Suprapubic skin (tissue), 4 donors: ENCODE measurements around the gene MFSD1. TPM values are rescaled to one million over a fixed set of nuclear protein-coding genes. Genes with fewer than 3 reads are reported as not detected.

Experiments
- DNase-seq, 2 donors: peaks; one replicate each; pipeline ENCODE4 v3.0.0-alpha.2; 2019; ENCODE audit warnings: low spot score in 2 of 2
- H3K27ac ChIP-seq: fragments of 200-600 bp; sonication (generic); one replicate; pipeline ENCODE4 v1.5.1; 2019
- H3K27me3 ChIP-seq: fragments of 200-600 bp; sonication (generic); one replicate; pipeline ENCODE4 v1.5.1; 2019
- H3K36me3 ChIP-seq: fragments of 200-600 bp; sonication (generic); one replicate; pipeline ENCODE4 v1.5.1; 2019
- H3K4me1 ChIP-seq: fragments of 200-600 bp; sonication (generic); one replicate; pipeline ENCODE4 v1.5.1; 2019
- H3K4me3 ChIP-seq: fragments of 200-600 bp; sonication (generic); one replicate; pipeline ENCODE4 v1.5.1; 2019; ENCODE audit warnings: mild to moderate bottlenecking
- H3K9me3 ChIP-seq: fragments of 200-600 bp; sonication (generic); one replicate; pipeline ENCODE4 v1.5.1; 2019
- CTCF ChIP-seq, 2 donors: fragments of 200-600 bp in 1 of 2; fragments of 450-650 bp in 1 of 2; sonication (generic) in 1 of 2; IDR thresholded peaks; one replicate each; pipeline ENCODE4 v1.5.1; 2016 to 2019; ENCODE audit warnings: antibody characterized with exemption in 2 of 2, mild to moderate bottlenecking in 1 of 2, moderate library complexity in 1 of 2
- EP300 ChIP-seq: sonication (generic); formaldehyde crosslinking; IDR thresholded peaks from one replicate; pipeline ENCODE4 v1.6.1; 2017; ENCODE audit warnings: antibody characterized with exemption
- POLR2A ChIP-seq, 2 donors: fragments of 450-650 bp; IDR thresholded peaks; one replicate each; pipeline ENCODE4 v1.6.1; 2017; ENCODE audit warnings: antibody characterized with exemption in 2 of 2, mild to moderate bottlenecking in 2 of 2, moderate library complexity in 2 of 2
- POLR2AphosphoS5 ChIP-seq, 3 donors: sonication (generic); formaldehyde crosslinking; IDR thresholded peaks; one replicate each; pipeline ENCODE4 v1.6.1; 2017; ENCODE audit warnings: antibody characterized with exemption in 3 of 3
- WGBS: methylation state at CpG from one replicate; pipeline ENCODE4 v1.1.5; 2018; 5-methylcytosine and 5-hydroxymethylcytosine counted together
- total RNA-seq, 4 donors: library from RNA; depleted of rRNA; stranded (reverse); fragments of >200 nt; gene quantifications; one replicate each; pipeline ENCODE4 v1.1.0, GENCODE V29; 2016

The MFSD1 gene
- total RNA-seq, 4 donors from 2014 or later: 46.3 to 80.6 (median 70.8) TPM

- no peak for TF ChIP-seq CTCF (IDR thresholded peaks at IDR 0.05)
- TF ChIP-seq POLR2A (IDR thresholded peaks at IDR 0.05): no peak
- no peak for TF ChIP-seq POLR2AphosphoS5 (IDR thresholded peaks at IDR 0.05)
- no peak overlapping the region for H3K4me3 ChIP-seq
- H3K27me3 ChIP-seq: no peaks in the 10 kb centered on the region
- H3K9me3 ChIP-seq: no peaks in the 10 kb centered on the region
- no peaks in the 10 kb centered on the region for H3K4me1 ChIP-seq
- no peak for DNase-seq
- H3K27ac ChIP-seq: no peak overlapping the region
- WGBS: 96% methylated on average over 3 of the region's 3 CpGs
- H3K36me3 ChIP-seq: peaks cover 82% of the 10 kb centered on the region
Observed at GRCh38 chr3:158827773-158828172, 25.9 kb downstream of the MFSD1 start.

- TF ChIP-seq POLR2AphosphoS5 (IDR thresholded peaks at IDR 0.05): no peak
- TF ChIP-seq EP300: no peak
- no peak for TF ChIP-seq POLR2A (IDR thresholded peaks at IDR 0.05)
- no peak for TF ChIP-seq CTCF (IDR thresholded peaks at IDR 0.05)
- WGBS: 98% methylated on average over 4 of the region's 4 CpGs
- H3K27me3 ChIP-seq: no peaks in the 10 kb centered on the region
- H3K9me3 ChIP-seq: no peaks in the 10 kb centered on the region
- peaks cover 58% of the 10 kb centered on the region for H3K36me3 ChIP-seq
- H3K27ac ChIP-seq: no peak overlapping the region
- no peak for DNase-seq
- H3K4me3 ChIP-seq: no peak overlapping the region
- H3K4me1 ChIP-seq: no peaks in the 10 kb centered on the region
Observed at GRCh38 chr3:158830391-158830790, 28.5 kb downstream of the MFSD1 start.

- no peak for DNase-seq
- Histone ChIP-seq H3K4me1 (no peaks in the 10 kb centered on the region), H3K36me3 (peaks cover 45% of the 10 kb centered on the region), H3K27ac (no peak overlapping the region), H3K9me3 (no peaks in the 10 kb centered on the region), H3K4me3 (no peak overlapping the region), H3K27me3 (no peaks in the 10 kb centered on the region)
- TF ChIP-seq EP300 (no peak), CTCF (IDR thresholded peaks at IDR 0.05) (no peak), POLR2A (IDR thresholded peaks at IDR 0.05) (no peak), POLR2AphosphoS5 (IDR thresholded peaks at IDR 0.05) (no peak)
- WGBS: 55% methylated on average over 2 of the region's 2 CpGs
Observed at GRCh38 chr3:158831861-158832260, 30.0 kb downstream of the MFSD1 start.

GRCh38 chr3:158835631-158836030 is 33.8 kb downstream of the MFSD1 start:
- no peaks in the 10 kb centered on the region for H3K9me3 ChIP-seq
- H3K4me3 ChIP-seq: no peak overlapping the region
- no peak overlapping the region for H3K27ac ChIP-seq
- DNase-seq: no peak
- no peak for TF ChIP-seq CTCF (IDR thresholded peaks at IDR 0.05)
- no peak for TF ChIP-seq POLR2A (IDR thresholded peaks at IDR 0.05)
- TF ChIP-seq EP300: no peak
- no peak for TF ChIP-seq POLR2AphosphoS5 (IDR thresholded peaks at IDR 0.05)
- H3K27me3 ChIP-seq: no peaks in the 10 kb centered on the region
- no peaks in the 10 kb centered on the region for H3K4me1 ChIP-seq
- peaks cover 13% of the 10 kb centered on the region for H3K36me3 ChIP-seq
- WGBS: 70% methylated on average over 3 of the region's 3 CpGs

GRCh38 chr3:158836312-158836711 is 34.5 kb downstream of the MFSD1 start:
- WGBS: 83% methylated on average over 3 of the region's 3 CpGs

More at GRCh38 chr3:158836312-158836711, 34.5 kb downstream of the MFSD1 start:
- Histone ChIP-seq H3K9me3 (no peaks in the 10 kb centered on the region), H3K4me3 (no peak overlapping the region), H3K36me3 (peaks cover 7% of the 10 kb centered on the region), H3K27me3 (no peaks in the 10 kb centered on the region), H3K27ac (no peak overlapping the region), H3K4me1 (no peaks in the 10 kb centered on the region)
- no peak for TF ChIP-seq CTCF (IDR thresholded peaks at IDR 0.05)
- TF ChIP-seq EP300: no peak
- TF ChIP-seq POLR2A (IDR thresholded peaks at IDR 0.05): no peak
- TF ChIP-seq POLR2AphosphoS5 (IDR thresholded peaks at IDR 0.05): no peak
- DNase-seq: no peak
